Spleen (tissue), 11 donors: ENCODE results near the gene TBX1. TPM values are rescaled to one million over a fixed set of nuclear protein-coding genes. Genes with fewer than 3 reads are reported as not detected.

ENCODE experiments used
- DNase-seq: peaks from one replicate; pipeline ENCODE4 v3.0.0-alpha.2; 2020
- H3K27ac ChIP-seq, 8 donors: fragments of 200-600 bp; sonication (generic) in 7 of 8; 1 replicate in 4 of 8; 2 replicates in 4 of 8; pipeline versions ENCODE4 v1.5.0 to v1.8.0; 2016 to 2021; ENCODE audit warnings: inconsistent platforms in 4 of 8, mild to moderate bottlenecking in 4 of 8, moderate library complexity in 1 of 8
- H3K27me3 ChIP-seq, 7 donors: fragments of 200-600 bp; sonication (generic) in 6 of 7; replicated peaks in 1 of 7; 1 replicate in 4 of 7; 2 replicates in 3 of 7; pipeline versions ENCODE4 v1.5.0 to v1.8.0; 2016 to 2021; ENCODE audit warnings: inconsistent platforms in 3 of 7, mild to moderate bottlenecking in 1 of 7
- H3K36me3 ChIP-seq, 6 donors: fragments of 200-600 bp; sonication (generic) in 5 of 6; 1 replicate in 4 of 6; 2 replicates in 2 of 6; pipeline versions ENCODE4 v1.5.0 to v1.8.0; 2016 to 2021; ENCODE audit warnings: inconsistent platforms in 2 of 6
- H3K4me1 ChIP-seq, 6 donors: fragments of 200-600 bp; sonication (generic) in 5 of 6; 1 replicate in 3 of 6; 2 replicates in 3 of 6; pipeline versions ENCODE4 v1.5.0 to v1.8.0; 2016 to 2021; ENCODE audit warnings: inconsistent platforms in 3 of 6
- H3K4me3 ChIP-seq, 8 donors: fragments of 200-600 bp; sonication (generic) in 7 of 8; 1 replicate in 4 of 8; 2 replicates in 4 of 8; pipeline versions ENCODE4 v1.5.0 to v1.8.0; 2016 to 2021; ENCODE audit warnings: inconsistent platforms in 4 of 8, mild to moderate bottlenecking in 4 of 8, moderate library complexity in 2 of 8
- H3K9me3 ChIP-seq, 8 donors: fragments of 200-600 bp; sonication (generic) in 7 of 8; 1 replicate in 4 of 8; 2 replicates in 4 of 8; pipeline versions ENCODE4 v1.5.0 to v1.8.0; 2016 to 2021; ENCODE audit warnings: inconsistent platforms in 4 of 8
- CTCF ChIP-seq, 11 experiments: fragments of 200-600 bp in 7 of 11; fragments of 450-650 bp in 4 of 11; sonication (generic) in 4 of 11; IDR thresholded peaks in 8 of 11; conservative IDR thresholded peaks in 3 of 11; 1 replicate in 7 of 11; 2 replicates in 4 of 11; pipeline versions ENCODE4 v1.4.0 to v1.8.0; 2016 to 2021; ENCODE audit warnings: antibody characterized with exemption in 11 of 11, inconsistent platforms in 4 of 11, mild to moderate bottlenecking in 1 of 11
- POLR2A ChIP-seq, 3 donors: fragments of 450-650 bp; IDR thresholded peaks; one replicate each; pipeline ENCODE4 v1.5.1; 2017; ENCODE audit warnings: antibody characterized with exemption in 3 of 3, mild to moderate bottlenecking in 1 of 3
- POLR2AphosphoS5 ChIP-seq, 3 donors: sonication (generic); formaldehyde crosslinking; IDR thresholded peaks; one replicate each; pipeline ENCODE4 v1.5.1; 2017; ENCODE audit warnings: antibody characterized with exemption in 3 of 3
- WGBS, 5 donors: extraction: QIAGEN DNeasy Blood & Tissue Kit in 3 of 5; methylation state at CpG; one replicate each; pipeline versions ENCODE4 v1.1.5 to v1.1.7; 2013 to 2018; 5-methylcytosine and 5-hydroxymethylcytosine counted together
- intact Hi-C: fragments of 100-400 bp; cut with DNase I; formaldehyde crosslinking; loops from one replicate; pipeline ENCODE4 v1.15.0; 2023; ENCODE audit warnings: low total_unique reads
- polyA plus RNA-seq, 3 donors: library from polyadenylated mRNA; stranded (reverse); fragments of 200-250 nt; gene quantifications; one replicate each; pipeline ENCODE4 v1.2.1, GENCODE V29; 2013
- total RNA-seq, 7 donors: library from RNA; depleted of rRNA in 3 of 7; stranded (reverse); fragments of >200 nt in 3 of 7; fragmentation: NEBNext Ultra II Directional in 4 of 7; extraction: Animal tissue kit (Norgen Biotek cat#: 25700) in 4 of 7; gene quantifications; one replicate each; pipeline versions ENCODE4 v1.1.0 to v1.2.1, GENCODE V29; 2016 to 2021
- donor health status: healthy with polysubstance abuse.
- donor health status: DM: no; HTN: no; CAD: no; lungs with moderate emphysema.
- donor health status: DM: no; HTN: no; CAD: no.
- donor health status: Bipolar disorder and iron deficiency.
- donor health status: healthy.
- donor health status: DM: no; HTN: no; CAD: no.
- donor health status: DM: yes; HTN: yes; CAD: no.

Gene TBX1
- total and polyA plus RNA-seq, 10 donors: 0.17 to 10.5 (median 0.70) TPM

- Histone ChIP-seq H3K4me1 (no peaks in the 10 kb centered on the region), H3K27me3 (peaks cover 0 to 10% (median 0%) of the 10 kb centered on the region in 7 donors), H3K27ac (no peak overlapping the region), H3K9me3 (no peaks in the 10 kb centered on the region), H3K36me3 (no peaks in the 10 kb centered on the region), H3K4me3 (no peak overlapping the region)
- intact Hi-C loops: no loop called here
- DNase-seq: no peak
- TF ChIP-seq CTCF (IDR thresholded peaks at IDR 0.05 in 8 of 11, conservative IDR thresholded peaks at IDR 0.05 in 3 of 11) (no peak), POLR2A (IDR thresholded peaks at IDR 0.05) (no peak), POLR2AphosphoS5 (IDR thresholded peaks at IDR 0.05) (no peak)
- 82 to 92% (median 87%) methylated on average over 7 of the region's 7 CpGs for WGBS, 5 donors
Measured at GRCh38 chr22:19739911-19740449, 20.6 kb upstream of the TBX1 start.

GRCh38 chr22:19740586-19740985 is 20.0 kb upstream of the TBX1 start:
- no peaks in the 10 kb centered on the region for H3K9me3 ChIP-seq
- H3K27me3 ChIP-seq: peaks cover 0 to 10% (median 0%) of the 10 kb centered on the region in 7 donors
- 86 to 97% (median 91%) methylated on average over 7 to 15 of the region's 15 CpGs for WGBS, 5 donors
- DNase-seq: no peak
- intact Hi-C loops: no loop called here
- TF ChIP-seq POLR2A (IDR thresholded peaks at IDR 0.05) (no peak), POLR2AphosphoS5 (IDR thresholded peaks at IDR 0.05) (no peak), CTCF (IDR thresholded peaks at IDR 0.05 in 8 of 11, conservative IDR thresholded peaks at IDR 0.05 in 3 of 11) (no peak)
- no peak overlapping the region for H3K4me3 ChIP-seq
- no peaks in the 10 kb centered on the region for H3K36me3 ChIP-seq
- H3K4me1 ChIP-seq: peaks cover 0 to 4% (median 1%) of the 10 kb centered on the region in 6 donors
- H3K27ac ChIP-seq: no peak overlapping the region

GRCh38 chr22:19741053-19741452 is 19.5 kb upstream of the TBX1 start:
- no peaks in the 10 kb centered on the region for H3K36me3 ChIP-seq
- H3K27ac ChIP-seq: no peak overlapping the region
- DNase-seq: no peak
- H3K4me3 ChIP-seq: no peak overlapping the region
- intact Hi-C loops: no loop called here
- peaks cover 0 to 10% (median 0%) of the 10 kb centered on the region in 7 donors for H3K27me3 ChIP-seq
- peaks cover 0 to 8% (median 4%) of the 10 kb centered on the region in 6 donors for H3K4me1 ChIP-seq
- no peak for TF ChIP-seq POLR2AphosphoS5 (IDR thresholded peaks at IDR 0.05)
- TF ChIP-seq POLR2A (IDR thresholded peaks at IDR 0.05): no peak
- no peak for TF ChIP-seq CTCF (IDR thresholded peaks at IDR 0.05 in 8 of 11, conservative IDR thresholded peaks at IDR 0.05 in 3 of 11)
- WGBS, 5 donors: 91 to 96% (median 92%) methylated on average over 4 to 7 of the region's 7 CpGs
- no peaks in the 10 kb centered on the region for H3K9me3 ChIP-seq

GRCh38 chr22:19742160-19743066 is 18.2 kb upstream of the TBX1 start:
- DNase-seq: no peak
- intact Hi-C loops: no loop called here

More at GRCh38 chr22:19742160-19743066, 18.2 kb upstream of the TBX1 start:
- no peaks in the 10 kb centered on the region for H3K36me3 ChIP-seq
- H3K4me3 ChIP-seq: no peak overlapping the region
- no peak overlapping the region for H3K27ac ChIP-seq
- WGBS, 5 donors: 89 to 95% (median 90%) methylated on average over 17 to 21 of the region's 21 CpGs
- peaks cover 0 to 10% (median 0%) of the 10 kb centered on the region in 7 donors for H3K27me3 ChIP-seq
- no peak for TF ChIP-seq POLR2A (IDR thresholded peaks at IDR 0.05)
- no peak for TF ChIP-seq CTCF (IDR thresholded peaks at IDR 0.05 in 8 of 11, conservative IDR thresholded peaks at IDR 0.05 in 3 of 11)
- TF ChIP-seq POLR2AphosphoS5 (IDR thresholded peaks at IDR 0.05): no peak
- peaks cover 0 to 15% (median 6%) of the 10 kb centered on the region in 6 donors for H3K4me1 ChIP-seq
- no peaks in the 10 kb centered on the region for H3K9me3 ChIP-seq
